ENCODE measurements around the gene SIT1.

The SIT1 gene, protein sequence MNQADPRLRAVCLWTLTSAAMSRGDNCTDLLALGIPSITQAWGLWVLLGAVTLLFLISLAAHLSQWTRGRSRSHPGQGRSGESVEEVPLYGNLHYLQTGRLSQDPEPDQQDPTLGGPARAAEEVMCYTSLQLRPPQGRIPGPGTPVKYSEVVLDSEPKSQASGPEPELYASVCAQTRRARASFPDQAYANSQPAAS

DNA sequence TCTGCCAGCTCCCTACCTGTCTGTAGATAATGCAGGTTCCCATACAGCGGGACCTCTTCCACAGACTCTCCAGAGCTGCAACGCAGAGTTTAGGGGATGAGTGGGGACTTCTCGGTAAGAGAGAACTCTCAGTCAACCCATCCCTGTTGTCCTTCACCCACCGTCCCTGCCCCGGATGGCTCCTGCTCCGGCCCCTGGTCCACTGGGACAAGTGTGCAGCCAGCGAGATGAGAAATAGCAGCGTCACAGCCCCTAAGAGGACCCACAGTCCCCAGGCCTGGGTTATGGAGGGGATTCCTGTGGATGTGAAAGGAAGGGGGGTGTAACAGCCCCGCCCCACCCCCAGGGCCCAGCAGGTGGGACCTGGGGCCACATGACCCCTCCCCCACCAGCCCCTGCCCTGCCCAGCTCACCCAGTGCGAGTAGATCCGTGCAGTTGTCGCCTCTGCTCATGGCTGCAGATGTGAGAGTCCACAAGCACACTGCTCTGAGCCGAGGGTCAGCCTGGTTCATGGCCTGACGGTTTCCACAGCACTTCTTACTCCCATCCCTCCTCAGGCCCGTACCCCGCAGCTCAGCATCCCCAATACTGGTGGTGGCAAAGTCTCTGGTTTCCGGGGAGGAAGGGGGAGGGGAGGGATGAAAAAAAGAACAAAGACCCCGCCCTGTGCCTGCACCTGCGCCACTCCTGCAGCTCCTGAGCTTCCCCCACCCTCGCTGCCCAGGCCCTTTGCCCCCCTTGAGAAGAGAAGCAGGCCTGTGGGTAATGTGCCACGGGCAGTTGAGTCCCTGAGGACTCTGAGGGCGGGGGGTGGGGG is at the start of gene SIT1:
Gene SIT1 (minus strand): TSS at position 591 of the 818 bp plus-strand sequence. CDS start 78 bp downstream, at position 513.
- FAIRE-seq = no peak

DNA sequence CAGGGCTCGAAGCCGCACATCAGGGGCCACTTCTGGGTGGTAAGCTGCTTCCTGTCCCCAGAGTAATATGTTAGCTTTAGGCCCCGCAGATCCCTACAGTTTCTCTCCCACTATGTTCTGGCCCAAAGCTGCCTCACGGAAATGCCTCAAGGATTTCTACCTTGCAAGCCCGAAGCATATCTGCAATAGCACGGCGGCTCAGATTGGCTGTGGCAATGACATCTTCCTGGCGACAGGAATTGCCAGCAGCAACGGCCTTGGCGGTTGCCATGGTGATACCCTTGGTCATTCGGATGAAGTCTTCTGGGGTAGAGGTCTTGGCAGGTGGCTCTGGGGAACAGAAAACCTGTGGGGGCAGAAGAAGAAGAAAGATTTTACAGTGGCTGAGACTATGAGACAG is 49.3 kb upstream of the SIT1 start:
- no peak for FAIRE-seq

DNA sequence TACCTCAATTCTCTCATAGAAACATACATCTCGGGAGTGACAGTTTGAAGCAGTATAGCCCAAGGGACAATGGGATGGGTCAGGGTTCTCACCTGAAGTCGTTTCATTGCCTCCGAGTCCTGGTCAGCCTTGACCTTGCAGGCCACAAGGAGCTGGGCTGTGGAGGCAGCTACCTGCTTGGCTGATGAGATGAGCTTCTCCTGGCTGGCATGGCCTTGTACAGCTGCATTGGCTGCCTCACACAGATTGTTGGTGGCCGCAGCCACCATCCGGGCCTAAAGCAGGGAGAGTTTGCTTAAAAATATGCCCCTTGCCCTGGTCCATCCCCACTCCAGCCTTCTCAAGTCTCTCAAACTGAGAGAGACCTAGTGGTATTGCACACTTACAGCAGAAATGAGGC is 47.5 kb upstream of the SIT1 start:
- no peak for FAIRE-seq

DNA sequence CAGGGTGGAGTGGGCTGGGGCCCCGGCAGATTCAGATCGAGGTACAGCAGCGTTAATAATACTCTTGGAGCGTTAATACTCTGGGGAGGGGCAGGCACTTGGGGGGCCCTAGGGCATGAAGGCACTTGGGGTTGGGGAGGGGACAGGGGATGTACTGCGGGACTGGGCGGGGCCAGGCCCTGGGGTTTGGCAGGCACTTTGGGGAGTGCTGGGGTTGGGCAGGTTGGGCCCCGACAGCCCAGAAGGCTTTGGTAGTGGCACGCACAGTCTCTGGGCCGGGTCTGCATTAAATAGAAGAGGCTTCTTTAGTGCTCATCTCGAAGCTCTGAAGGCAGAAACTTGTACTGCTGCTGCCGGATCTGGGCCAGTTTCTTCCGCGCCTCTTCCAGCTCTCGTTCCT is 46.8 kb upstream of the SIT1 start:
- no peak for FAIRE-seq

DNA sequence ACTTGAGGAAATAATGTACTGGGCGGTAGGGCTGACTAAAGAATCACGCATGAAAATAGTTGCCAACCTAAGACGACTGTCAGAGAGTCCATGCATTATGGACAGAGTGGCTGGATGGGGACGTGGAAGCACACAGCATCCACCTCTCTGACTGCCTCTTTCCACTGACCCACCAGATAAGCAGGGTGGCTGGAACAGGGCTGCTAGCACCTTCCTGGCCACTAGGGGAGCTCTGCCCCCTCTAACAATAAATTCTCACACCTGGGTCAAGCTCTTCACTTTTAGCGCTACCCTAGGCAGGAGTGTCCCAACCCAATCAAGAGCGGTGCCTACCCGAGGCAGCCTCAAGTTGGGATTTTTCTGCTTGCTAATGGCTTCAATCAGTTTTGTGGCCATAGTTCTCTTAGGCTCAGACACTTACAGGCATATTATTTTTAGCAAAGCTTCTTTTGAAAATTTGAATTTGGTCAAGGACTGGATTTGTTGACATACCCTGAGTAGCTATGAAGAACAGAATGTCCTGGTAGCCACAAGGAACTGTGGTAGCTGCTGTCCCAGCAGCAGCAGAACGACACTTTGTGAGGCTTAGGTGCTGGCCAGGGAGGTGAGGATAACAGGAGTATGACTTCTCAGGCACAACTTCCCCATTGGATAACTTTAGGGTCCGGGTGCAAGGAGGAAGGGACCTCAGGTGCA is 45.9 kb upstream of the SIT1 start:
- FAIRE-seq = peak; percentile 49

DNA sequence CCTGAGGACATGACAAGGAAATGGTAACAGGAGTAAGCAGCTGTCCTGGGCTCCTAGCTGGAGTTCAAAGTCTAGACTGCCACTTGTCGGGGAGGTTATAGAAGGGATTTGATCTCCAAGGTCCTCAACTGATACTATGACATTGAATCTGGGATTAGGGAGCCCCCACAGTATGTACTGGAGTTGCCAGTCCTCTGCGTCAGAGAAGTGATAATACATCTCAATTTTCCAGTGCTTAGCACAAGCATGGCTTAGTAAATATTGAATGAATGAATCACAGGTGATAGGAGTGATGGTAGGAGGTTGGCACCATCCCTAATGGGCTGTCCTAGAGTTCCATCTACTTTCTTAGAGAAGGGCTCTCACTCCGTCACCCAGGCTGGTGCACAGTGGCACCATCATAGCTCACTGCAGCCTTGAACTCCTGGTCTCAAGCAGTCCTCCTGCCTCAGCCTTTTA is 45.2 kb upstream of the SIT1 start:
- FAIRE-seq = no peak

DNA sequence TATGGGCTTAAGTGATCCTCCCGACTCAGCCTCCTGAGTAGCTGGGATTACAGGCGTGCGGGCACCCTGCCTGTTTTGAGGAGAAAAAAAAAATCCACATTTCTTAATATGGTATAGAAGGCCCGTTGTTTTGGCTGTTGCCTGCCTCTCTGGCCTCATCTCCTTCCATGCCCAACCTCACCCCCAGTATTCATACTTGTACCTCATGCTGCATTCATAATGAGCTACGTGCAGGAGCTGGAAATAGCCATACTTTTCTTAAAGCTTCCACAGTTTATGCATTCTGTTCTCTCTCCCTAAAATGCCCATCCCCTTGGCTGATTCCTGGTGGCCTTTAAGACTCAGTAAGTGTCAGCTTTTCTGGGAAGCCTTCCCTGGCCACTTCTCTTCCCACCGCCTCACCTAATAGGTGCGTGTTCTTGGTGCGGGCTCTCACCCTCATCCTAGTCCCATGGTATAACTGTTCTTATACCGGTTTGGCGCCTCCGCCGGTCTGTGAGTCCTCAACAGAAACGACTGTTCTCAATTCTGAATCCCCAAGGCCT is 41.1 kb upstream of the SIT1 start:
- no peak for FAIRE-seq

DNA sequence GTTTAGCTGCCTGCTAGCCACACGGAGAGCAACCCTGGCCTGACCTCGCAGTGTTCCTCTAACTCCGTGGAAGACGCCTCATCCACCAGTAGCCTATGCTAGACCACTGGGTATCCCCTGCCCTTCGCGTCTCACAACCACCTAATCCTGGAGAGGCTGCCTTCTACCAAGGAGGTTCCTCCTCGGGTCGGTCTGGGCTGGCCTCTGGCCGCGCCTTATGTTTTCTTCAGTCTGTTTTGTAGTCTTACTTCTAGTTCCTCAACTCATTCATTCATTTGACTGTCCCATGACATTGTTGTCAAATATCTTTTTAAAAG is 40.6 kb upstream of the SIT1 start:
- no peak for FAIRE-seq

DNA sequence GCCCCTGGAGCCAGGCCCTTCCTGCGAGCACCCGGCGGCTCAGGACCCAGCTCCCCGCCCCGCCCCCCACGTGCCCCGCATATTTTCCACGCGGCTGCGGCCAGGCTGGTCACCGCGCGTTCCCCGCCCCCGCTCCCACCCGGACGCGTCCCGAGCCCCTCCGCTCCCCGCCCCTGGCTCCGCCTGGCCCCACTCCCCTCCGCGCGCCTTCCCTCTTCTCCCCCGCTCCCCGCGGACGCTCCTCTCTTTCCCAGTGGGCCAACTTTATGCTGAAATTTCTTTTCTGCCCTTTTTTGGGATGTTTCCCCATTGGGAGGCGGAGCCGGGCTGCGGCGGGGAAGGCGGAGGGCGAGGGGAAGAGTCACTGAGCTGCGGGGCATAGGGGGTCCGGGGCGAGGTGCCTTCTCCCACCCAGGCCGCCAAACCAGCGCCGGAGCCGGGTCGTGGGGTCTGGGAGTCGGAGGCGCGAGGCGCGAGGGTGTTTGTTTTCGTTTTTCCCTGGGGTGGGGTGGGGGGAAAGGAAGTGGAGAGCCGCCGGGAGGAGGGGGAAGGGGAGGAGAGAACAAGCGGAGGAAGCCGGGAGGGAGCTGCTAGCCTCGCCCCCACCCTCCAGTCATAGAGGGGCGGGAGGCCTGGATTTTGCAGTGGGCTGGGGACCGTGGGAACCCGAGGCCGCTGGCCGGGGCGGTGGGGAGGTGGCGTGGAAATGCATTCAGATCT is 40.0 kb upstream of the SIT1 start:
- no peak for FAIRE-seq

DNA sequence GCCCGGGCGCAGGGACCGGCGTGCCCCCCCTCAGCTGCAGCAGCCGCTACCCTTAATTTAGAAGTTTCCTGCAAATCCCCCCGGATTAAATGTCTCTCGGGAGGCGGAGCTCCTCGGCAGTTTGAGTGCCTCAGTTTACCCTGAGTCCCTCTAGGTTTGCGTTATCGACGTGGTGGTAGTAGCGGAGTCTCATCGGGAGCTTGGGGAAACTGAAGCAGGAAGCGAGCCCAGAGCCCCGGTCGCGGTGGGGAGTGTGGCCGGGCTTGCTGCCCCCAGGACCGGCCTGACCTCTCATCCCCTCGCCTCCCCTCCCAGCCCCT is 39.5 kb upstream of the SIT1 start:
- FAIRE-seq = no peak

DNA sequence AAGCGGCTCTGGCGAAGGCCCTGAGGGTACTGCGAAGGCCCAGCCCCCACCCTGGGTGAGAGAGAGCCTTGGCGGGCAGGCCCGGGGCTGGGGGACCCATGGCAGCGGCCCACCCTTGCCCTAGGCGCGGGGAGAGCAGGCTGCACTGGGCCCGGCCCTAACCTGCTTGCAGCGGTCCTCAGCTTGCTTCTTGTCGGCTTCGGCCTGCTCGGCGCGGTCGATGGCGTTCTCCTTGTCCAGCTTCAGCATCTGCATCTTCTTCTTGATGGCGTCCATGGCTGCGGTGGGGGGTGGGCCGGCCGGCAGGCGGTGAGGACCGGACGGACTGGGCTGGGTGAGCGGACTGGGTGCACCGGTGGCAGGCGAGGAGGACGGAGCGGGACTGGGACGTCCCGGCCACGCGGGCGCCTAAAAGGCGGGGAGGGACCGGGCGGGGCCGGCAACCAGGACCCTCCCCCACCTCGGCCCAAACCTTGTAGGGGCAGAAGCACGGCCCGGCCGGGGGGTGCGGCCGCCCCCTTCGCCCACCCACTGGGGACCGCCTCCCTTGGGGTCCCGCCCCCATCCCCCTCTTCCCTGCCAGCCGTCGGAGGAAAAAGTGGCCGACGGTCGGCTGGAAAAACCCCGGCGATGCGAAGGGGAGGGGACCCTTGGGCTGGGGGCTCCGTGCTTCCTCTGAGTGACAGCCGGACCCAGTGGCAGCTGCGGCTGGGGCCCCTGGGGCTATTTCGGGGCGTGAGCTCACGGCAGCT is 39.0 kb upstream of the SIT1 start, which contains the start of gene TPM2:
Gene TPM2 (minus strand): TSS at position 384 of the 752 bp plus-strand sequence. CDS start 108 bp downstream, at position 276.
- FAIRE-seq = peak; percentile 76

DNA sequence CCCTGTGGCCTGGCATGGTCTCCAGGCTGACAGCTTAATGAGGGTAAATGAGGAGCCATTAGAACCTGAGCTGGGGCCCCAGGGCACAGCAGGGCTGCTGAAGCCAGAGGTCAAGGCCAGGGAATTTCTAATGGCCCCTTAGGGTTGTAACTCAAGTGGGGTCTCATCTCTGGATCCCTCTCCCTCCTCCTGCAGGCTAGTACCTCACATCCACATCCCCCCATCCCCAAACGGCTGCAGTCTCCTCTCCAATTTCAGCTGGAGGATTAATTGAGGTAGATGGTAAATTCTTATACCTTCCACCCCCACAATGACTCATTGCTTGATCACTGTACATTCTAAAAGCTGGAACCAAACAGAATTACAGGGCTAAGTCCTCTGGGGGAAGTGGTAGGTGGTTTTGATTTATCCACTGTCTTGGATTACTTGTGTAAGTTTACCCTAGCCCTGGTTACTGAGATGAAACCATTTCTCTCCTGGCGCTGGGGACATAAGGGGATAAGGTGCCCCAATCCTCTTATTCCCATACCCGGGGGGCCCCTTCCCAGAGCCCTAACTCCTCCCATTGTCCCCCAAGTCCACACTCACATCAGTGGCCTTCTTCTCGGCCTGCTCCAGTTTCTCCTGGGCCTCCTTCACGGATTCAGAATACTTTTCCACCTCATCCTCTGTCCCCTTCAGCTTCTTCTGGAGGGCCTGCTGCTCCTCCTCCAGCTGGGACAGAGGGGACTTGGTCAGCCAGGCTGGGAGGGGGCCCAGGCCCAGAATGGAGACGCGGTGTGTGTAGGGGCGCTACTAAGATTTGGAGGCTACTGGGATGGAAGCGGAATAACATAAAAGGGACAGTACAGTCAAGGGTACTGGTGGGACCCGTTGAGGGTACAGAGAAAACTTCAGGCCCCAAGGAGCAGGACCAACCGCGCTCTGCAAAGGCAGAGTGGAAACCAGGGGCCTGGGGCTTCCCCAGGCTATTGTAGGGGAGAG is 38.1 kb upstream of the SIT1 start:
- no peak for FAIRE-seq

DNA sequence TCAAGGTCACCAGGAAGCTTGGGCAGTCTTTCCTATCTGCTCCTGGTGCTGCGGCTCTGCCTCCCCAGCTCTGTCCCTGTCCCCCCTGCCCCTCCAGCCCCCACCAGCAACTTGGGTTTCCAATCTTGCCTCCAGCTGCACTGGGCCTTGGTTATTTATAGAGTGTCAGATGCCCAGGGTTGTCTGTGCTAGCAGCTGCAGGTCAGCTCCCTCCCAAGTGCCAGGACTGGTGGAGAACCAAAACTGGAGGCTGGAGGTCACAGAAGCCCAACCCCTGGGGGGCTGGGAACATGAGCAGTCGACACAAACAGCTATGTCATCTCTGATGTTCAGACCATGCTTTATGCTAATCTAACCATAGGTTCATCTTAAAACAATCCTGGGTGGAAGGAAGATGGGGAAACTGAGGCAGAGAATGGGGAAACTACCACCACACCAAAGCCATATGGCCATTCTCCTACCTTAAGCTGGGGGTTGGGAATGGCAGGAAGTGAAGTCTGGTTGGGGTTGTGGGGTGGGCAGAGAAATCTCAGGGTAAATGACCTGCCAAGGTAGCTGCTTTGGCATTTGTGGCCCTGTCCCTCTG is 37.3 kb upstream of the SIT1 start:
- no peak for FAIRE-seq

DNA sequence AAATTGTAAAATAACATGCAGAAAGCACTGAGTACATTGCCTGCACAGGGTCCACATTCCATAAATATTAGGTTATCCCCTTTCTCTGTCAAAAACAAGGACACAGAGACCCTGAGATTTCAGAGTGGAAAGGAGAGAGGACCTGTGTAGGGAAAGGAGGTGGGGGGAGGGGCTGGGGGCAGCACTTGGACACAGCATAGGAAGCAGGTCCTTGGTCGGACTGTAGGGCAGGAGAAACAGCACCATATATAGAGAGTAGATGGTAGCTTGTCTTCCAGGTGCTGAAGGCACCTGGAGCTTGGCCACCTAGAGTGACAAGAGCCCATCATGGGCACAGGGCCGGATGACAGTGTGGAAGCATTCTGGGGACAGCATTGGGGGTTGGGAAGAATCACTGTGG is 36.6 kb upstream of the SIT1 start:
- no peak for FAIRE-seq

DNA sequence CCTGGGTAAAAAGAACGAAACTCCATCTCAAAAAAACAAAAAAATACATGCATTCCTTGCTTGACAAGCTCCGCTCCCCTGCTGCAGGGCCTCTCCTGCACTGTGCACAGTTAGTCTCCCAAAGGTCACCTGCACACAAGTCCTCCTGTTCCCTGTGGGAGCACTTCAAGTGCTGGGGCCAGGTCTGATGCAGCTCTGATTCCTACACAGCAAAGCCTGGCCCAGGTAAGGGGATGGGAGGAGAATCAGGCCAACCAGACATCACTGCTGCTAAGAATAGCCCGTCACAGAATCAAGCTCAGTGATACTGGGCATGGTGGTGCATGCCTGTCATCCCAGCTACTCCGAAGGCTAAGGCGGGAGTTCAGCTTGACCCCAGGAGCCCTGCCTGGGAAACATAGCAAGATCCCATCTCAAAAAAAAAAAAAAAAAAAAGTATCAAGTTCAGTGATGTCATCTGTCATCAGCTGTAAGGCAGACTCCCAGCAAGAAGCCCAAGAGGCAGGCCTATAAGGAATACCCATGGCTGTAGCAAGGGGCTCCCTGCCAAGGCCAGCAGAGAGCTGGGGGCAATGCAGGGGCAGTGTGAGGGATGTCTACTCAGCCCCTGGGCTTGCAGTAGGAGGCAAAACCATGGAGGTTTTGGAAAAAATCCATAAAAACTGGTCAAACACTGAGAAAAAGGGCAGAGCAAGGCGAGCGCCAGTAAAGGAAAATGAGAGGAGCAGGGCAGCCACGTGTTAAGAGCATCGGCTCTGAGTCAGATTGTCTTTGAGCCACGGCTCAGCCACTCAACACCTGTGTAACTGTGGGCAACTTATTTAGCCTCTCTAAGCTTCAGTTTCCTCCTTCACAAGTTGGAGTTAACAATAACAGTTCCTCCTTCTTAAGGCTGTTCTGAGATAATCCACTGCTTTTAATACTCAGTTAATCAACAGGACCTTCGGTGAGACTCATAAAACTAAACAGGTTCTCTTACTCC is 35.8 kb upstream of the SIT1 start:
- FAIRE-seq = no peak

DNA sequence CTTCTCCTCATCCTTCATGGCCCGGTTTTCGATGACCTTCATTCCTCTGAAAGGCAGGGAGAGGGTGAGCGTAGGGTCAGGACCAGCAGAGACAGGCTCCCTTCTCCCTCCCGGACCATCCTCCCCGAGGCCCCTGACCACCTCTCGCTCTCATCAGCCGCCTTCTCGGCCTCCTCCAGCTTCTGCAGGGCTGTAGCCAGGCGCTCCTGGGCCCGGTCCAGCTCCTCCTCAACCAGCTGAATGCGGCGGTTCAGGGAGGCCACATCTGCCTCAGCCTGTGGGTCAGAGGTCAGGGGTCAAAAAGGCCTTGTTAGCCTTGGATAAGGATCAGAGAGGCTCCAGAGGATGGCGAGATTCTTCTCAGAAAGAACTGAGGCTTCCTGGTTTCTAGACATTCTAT is 34.8 kb upstream of the SIT1 start:
- FAIRE-seq = no peak

DNA sequence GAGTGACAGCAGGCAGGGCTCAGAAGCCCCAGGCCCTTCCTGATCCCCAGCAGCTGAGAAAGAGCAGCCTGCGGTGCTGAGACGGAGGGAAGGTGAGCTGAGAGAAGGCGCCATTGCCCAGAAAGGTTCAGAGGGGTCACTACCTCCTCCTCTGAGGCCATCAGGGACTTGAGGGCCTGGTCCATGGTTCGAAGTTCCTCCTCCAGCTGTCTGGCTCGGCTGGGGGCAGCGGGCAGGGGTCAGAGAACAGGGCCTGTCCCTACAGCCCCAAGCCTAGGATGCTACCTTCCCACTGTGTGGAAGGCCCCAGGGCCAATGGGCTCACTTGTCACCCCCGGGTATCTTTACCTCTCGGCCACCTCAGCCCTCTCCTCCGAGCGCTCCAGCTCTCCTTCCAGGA is 34.2 kb upstream of the SIT1 start:
- FAIRE-seq = no peak

DNA sequence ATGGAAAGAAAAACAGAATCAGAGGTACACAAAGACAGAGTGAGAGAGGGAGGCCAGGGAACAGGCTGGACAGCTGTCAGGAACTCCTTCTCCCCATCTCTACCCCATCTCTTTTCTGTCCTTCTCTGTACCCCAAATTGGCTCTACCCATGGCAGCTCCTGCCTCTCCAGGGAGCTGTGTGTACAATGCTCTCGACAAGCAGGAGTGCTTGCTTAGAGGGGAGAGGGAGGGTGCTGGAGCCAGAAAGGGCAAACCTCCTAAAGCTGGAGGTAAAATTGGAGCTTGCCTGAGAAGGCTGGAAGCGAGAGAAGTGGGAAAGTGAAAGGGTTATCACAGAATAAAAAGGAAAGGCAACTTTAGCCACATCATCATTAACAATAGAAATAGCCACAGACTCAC is 32.6 kb upstream of the SIT1 start:
- no peak for FAIRE-seq

DNA sequence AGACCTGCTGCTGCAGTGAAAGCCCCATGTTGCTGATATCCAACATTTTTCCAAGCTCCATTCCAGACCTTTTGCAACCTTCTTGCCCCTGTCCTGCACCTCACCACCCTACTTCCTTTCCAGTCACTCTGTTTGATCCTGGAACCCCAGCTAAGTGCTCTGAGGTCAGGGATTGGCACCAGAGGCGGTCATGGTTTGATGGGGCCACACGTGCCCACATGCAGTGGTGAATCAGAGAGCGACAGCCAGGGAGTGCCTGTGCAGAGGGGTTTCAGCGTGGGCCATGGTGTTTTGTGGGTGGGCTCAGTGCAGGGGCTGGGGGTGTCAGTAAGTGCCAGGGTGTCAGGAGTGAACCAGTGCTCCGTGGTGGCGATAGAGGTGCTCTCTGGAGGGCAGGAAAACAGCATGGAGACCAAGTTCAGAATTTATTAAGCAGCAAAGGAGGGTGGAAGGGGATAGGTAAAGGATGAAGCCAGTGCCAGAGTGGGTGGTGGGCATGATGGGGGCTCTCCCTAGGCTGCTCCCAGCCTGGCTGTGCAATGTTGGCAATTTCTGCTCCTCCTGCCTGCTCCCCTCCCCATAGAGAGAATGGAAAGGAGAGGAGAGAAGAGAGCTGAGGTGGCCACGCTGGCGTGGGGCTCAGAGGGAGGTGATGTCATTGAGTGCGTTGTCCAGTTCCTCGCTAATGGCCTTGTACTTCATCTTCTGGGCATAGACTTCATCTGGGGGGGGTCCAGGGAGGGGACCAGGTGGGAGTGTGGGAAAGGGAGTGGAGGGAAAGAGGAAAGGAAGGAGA is 32.0 kb upstream of the SIT1 start:
- FAIRE-seq = no peak

All from G401.6 (cell line).